OCI-LY1 (cell line): ENCODE results near the gene B3GNT5.

ENCODE experiments used
- EZH2 ChIP-seq: fragments of 200-600 bp; sonication (generic), shearing (Covaris generic); IDR thresholded peaks from 2 replicates; pipeline ENCODE4 v1.8.0; 2017; ENCODE audit warnings: borderline replicate concordance, mixed run types, mild to moderate bottlenecking, antibody characterized with exemption, low read length, moderate library complexity, mixed read lengths
- TF ChIP-seq, protein P1 (sequence below): fragments of 200-600 bp; sonication (generic), shearing (Covaris generic); IDR thresholded peaks from 2 replicates; pipeline ENCODE4 v1.5.1; 2017; ENCODE audit warnings: mild to moderate bottlenecking, antibody characterized with exemption, low read length, moderate library complexity, mixed read lengths

DNA sequence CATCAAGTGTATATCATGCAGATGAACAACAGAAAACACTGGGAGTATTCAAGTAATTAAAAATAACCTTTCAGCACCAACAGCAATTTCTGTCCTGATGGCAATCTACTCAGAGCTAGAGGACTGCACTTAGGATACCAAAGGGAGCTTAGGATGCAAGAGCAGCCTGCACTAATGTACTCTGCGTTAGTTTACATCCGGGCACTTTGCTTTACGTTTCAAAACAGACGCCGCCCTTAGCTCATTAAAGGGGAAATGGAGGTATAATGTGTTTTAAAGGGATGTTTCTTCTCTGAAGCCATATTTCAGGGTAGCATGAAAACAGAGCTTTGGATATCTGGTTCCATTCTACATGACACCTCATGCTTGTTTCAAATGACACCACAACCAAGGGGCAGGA lies 14.0 kb upstream of the B3GNT5 start:
- TF ChIP-seq, protein P1, sequence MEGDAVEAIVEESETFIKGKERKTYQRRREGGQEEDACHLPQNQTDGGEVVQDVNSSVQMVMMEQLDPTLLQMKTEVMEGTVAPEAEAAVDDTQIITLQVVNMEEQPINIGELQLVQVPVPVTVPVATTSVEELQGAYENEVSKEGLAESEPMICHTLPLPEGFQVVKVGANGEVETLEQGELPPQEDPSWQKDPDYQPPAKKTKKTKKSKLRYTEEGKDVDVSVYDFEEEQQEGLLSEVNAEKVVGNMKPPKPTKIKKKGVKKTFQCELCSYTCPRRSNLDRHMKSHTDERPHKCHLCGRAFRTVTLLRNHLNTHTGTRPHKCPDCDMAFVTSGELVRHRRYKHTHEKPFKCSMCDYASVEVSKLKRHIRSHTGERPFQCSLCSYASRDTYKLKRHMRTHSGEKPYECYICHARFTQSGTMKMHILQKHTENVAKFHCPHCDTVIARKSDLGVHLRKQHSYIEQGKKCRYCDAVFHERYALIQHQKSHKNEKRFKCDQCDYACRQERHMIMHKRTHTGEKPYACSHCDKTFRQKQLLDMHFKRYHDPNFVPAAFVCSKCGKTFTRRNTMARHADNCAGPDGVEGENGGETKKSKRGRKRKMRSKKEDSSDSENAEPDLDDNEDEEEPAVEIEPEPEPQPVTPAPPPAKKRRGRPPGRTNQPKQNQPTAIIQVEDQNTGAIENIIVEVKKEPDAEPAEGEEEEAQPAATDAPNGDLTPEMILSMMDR, result no peak
- TF ChIP-seq EZH2, result no peak
